ENCODE data around the gene GBGT1. TPM values are rescaled to one million over a fixed set of nuclear protein-coding genes. Genes with fewer than 3 reads are reported as not detected.

GBGT1 gene
- total RNA-seq, 1 donor from 2014 or later = 1.3 TPM

DNA sequence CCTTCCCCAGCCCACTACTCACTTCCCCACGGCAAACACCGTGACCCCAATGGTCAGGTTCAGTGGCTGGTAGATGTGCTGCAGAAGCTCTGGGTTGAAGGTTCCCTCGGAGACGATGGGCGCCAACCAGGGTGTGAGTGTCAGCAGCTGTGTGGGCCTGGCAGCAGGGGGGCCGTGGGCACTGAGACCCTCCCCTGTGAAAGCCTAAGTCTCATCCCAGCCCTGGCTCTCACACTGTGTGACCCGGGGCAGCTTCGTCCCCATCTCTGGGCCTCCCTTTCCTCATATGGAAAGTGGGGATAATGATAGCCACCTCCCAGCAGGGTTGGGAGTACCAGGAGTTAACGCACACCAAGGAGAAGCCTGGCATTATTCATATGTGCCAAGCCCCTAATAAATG is 8.6 kb downstream of the GBGT1 start:
- no peaks in the 10 kb centered on the region for H3K36me3 Mint-ChIP-seq (ENCODE audit: unreplicated experiment)
- no peak overlapping the region for H3K27ac Mint-ChIP-seq (ENCODE audit: unreplicated experiment)
- TF ChIP-seq, protein P1, sequence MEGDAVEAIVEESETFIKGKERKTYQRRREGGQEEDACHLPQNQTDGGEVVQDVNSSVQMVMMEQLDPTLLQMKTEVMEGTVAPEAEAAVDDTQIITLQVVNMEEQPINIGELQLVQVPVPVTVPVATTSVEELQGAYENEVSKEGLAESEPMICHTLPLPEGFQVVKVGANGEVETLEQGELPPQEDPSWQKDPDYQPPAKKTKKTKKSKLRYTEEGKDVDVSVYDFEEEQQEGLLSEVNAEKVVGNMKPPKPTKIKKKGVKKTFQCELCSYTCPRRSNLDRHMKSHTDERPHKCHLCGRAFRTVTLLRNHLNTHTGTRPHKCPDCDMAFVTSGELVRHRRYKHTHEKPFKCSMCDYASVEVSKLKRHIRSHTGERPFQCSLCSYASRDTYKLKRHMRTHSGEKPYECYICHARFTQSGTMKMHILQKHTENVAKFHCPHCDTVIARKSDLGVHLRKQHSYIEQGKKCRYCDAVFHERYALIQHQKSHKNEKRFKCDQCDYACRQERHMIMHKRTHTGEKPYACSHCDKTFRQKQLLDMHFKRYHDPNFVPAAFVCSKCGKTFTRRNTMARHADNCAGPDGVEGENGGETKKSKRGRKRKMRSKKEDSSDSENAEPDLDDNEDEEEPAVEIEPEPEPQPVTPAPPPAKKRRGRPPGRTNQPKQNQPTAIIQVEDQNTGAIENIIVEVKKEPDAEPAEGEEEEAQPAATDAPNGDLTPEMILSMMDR (IDR thresholded peaks at IDR 0.05; ENCODE audit: partially characterized antibody, unreplicated experiment) = no peak
- no peak overlapping the region for H3K4me3 Mint-ChIP-seq (ENCODE audit: unreplicated experiment)
- peaks cover 6% of the 10 kb centered on the region for H3K9me3 Mint-ChIP-seq (ENCODE audit: unreplicated experiment)
- H3K27me3 Mint-ChIP-seq (ENCODE audit: unreplicated experiment) = peaks cover 8% of the 10 kb centered on the region
- DNase-seq = no peak
- peaks cover 2% of the 10 kb centered on the region for H3K4me1 Mint-ChIP-seq (ENCODE audit: low read depth, unreplicated experiment)

GRCh38 chr9:133154097-133154989 is 9.4 kb downstream of the GBGT1 start:
- Mint-ChIP-seq H3K4me3 (ENCODE audit: unreplicated experiment) (no peak overlapping the region), H3K4me1 (ENCODE audit: low read depth, unreplicated experiment) (peaks cover 2% of the 10 kb centered on the region), H3K36me3 (ENCODE audit: unreplicated experiment) (no peaks in the 10 kb centered on the region), H3K27me3 (ENCODE audit: unreplicated experiment) (peaks cover 8% of the 10 kb centered on the region), H3K27ac (ENCODE audit: unreplicated experiment) (no peak overlapping the region), H3K9me3 (ENCODE audit: unreplicated experiment) (peaks cover 8% of the 10 kb centered on the region)
- TF ChIP-seq, protein P1 (IDR thresholded peaks at IDR 0.05; ENCODE audit: partially characterized antibody, unreplicated experiment) = no peak
- no peak for DNase-seq

DNA sequence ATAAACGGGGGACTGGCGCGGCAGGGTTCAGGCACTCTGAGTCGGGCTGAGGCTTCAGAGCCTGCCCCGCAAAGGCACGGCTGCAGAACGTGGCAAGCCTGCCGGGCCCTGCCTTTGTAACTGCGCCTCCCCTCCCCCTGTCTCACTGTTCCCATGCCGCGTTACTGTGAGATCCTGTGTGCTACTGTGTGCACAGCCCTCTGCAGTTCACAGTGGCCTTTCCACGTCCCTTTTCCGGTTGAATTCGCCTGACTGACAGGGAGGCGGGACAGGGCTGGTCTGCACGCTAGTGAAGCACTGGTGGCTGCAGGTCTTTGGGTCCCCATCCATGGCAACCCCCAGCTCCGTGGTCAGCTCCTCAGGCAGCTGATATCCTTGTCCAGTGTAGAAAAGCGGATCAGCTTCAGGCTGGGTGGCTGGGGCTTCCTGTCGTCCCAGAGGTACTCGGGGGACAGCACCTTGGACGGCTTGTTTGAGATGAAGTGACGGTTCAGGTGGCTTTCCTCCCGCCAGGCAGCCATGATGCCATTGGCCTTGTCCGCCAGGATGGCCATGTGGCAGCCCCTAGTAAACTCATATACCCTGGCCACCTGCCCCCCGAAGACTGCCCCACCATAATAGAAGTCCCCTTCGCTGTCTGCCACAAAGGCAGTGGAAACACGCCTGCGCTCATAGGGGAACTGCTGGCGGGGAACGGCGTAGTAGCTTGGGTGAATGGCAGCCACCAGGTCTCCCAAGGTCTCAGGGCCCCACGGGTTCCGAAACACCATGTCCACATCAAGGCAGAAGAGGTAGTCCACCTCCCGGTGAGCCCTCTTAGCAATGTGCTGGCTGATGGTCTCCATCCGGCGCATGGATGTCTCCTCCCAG is 10.3 kb downstream of the GBGT1 start:
- TF ChIP-seq, protein P1 (IDR thresholded peaks at IDR 0.05; ENCODE audit: partially characterized antibody, unreplicated experiment) = no peak

DNA sequence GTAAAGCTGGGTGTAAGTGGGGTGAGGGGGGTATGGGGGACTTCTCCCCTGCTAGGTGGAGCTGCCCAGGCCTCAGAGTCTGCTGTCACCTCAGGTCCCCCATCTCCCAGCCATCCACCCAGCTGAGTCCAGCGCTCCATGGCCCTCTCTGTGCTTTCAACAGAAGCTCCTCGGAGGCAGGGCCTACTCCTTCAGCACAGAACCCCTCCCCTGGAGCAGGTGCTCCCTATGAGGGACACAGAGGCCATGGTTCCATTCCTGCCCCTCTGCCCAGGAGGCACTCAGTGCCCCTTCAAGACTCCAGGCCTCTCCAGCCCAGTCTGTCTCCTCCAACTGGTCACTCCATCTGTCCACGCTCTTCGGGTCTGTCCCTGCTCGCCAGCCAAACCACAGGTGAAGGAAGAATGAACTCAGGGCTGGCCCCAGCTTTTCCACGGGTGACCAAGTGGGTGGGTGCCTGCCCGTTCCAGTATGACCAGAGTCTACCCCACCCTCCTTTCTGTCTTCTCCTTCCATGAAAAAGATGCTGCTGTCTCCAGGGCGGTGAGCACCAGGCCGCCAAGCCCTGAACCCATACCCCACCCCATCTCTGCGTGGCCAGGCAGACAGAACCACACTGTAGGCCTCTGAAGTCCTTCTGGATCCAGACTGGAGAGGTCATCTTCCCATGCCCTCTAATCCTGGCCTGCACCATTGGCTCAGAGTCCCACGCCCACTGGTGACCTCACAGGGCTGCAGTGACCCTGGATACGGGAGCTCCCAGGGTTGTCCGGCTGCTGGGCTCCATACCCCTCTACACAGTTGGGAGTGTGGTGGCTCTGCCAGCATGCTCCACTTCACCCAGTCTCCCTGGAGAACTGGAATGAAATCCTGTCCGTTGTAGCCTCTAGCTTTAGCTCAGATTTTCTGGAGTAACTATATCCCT is 11.9 kb downstream of the GBGT1 start:
- Mint-ChIP-seq H3K9me3 (ENCODE audit: unreplicated experiment) (peaks cover 17% of the 10 kb centered on the region), H3K36me3 (ENCODE audit: unreplicated experiment) (no peaks in the 10 kb centered on the region), H3K4me3 (ENCODE audit: unreplicated experiment) (no peak overlapping the region), H3K27me3 (ENCODE audit: unreplicated experiment) (peaks cover 12% of the 10 kb centered on the region), H3K27ac (ENCODE audit: unreplicated experiment) (no peak overlapping the region), H3K4me1 (ENCODE audit: low read depth, unreplicated experiment) (peaks cover 4% of the 10 kb centered on the region)
- DNase-seq = peak; percentile 12
- TF ChIP-seq, protein P1 (IDR thresholded peaks at IDR 0.05; ENCODE audit: partially characterized antibody, unreplicated experiment) = no peak

More for the DNA sequence above, 10.3 kb downstream of the GBGT1 start:
- H3K27ac Mint-ChIP-seq (ENCODE audit: unreplicated experiment) = no peak overlapping the region
- no peak for DNase-seq
- H3K27me3 Mint-ChIP-seq (ENCODE audit: unreplicated experiment) = peaks cover 8% of the 10 kb centered on the region
- peaks cover 2% of the 10 kb centered on the region for H3K4me1 Mint-ChIP-seq (ENCODE audit: low read depth, unreplicated experiment)
- H3K36me3 Mint-ChIP-seq (ENCODE audit: unreplicated experiment) = no peaks in the 10 kb centered on the region
- H3K9me3 Mint-ChIP-seq (ENCODE audit: unreplicated experiment) = peaks cover 8% of the 10 kb centered on the region
- H3K4me3 Mint-ChIP-seq (ENCODE audit: unreplicated experiment) = no peak overlapping the region

Data from glutamatergic neuron (in vitro differentiated cells).